Globus pallidus (tissue), 1 donor: ENCODE measurements around the gene ADGRE2.

Source experiments
- DNase-seq: peaks from one replicate; pipeline ENCODE4 v3.0.0-alpha.2; 2015; ENCODE audit warnings: low spot score

The ADGRE2 gene

DNA sequence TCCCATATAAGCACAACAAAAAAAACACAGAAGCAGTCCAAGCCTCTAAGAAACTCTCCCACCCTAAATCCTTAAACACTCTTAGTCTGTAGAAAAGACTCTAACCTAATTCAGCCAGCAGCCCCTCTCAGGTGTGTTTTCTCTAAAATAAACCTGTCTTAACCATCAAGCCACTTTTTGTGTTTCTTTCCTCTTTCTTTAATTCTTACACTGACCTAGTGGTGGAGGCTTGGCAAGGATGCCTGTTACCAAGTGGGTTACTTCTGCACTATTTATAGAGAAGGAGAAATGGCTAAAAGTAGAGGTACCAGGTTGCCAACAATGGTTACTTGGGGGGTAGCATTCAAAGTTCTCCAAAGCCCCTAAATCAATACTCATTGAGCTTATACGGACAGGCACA, 44.8 kb downstream of the ADGRE2 start:
- DNase-seq = no peak

- DNase-seq = no peak
Observed at GRCh38 chr19:14732510-14732909, 45.9 kb downstream of the ADGRE2 start.

- DNase-seq = no peak
Observed at GRCh38 chr19:14731200-14731599, 47.2 kb downstream of the ADGRE2 start.

DNA sequence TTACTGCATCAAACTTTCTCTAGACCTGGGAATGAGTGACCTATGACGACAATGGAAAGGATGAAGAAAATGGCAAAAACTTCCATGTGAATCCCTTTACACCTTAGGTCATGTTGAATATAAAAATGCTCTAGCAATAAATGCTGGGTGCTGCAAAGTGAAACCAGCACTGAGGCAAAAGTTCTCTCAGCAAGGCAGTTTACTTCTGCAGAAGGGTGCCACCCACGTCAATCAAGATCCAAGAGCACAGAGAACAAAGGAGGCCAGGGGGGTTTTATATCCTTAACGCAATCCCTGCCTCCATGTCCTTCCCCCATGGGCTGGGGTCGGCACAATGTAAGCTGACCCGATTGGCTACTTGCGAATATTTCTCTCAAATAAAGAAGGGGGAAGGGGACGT, 49.8 kb downstream of the ADGRE2 start:
- no peak for DNase-seq

- DNase-seq = no peak
Observed at GRCh38 chr19:14722127-14722526, 56.2 kb downstream of the ADGRE2 start.

- DNase-seq = no peak
Observed at GRCh38 chr19:14719162-14719561, 59.2 kb downstream of the ADGRE2 start.

GRCh38 chr19:14718522-14719116, 59.7 kb downstream of the ADGRE2 start:
- no peak for DNase-seq

- DNase-seq = no peak
Observed at GRCh38 chr19:14715841-14716240, 62.5 kb downstream of the ADGRE2 start.

GRCh38 chr19:14704450-14704849, 73.9 kb downstream of the ADGRE2 start:
- DNase-seq = no peak

DNA sequence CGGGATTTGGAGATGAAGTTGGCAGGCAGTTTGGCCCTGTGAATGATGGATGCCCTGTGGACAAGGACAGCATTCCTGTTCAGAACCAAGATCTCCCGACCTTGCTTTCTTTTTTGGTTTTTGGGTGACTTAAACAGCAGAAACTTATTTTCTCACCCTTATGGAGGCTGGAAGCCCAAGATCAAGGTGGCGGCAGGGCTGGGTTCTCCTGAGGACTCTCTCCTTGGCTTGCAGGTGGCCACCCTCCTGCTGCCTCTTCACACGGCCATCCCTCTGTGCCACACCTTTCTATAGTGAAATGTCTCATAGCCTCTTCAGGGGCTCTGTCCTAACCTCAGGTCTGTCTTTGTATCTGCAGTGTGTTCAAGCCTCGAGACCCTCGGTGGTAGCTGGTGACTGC, 74.5 kb downstream of the ADGRE2 start:
- DNase-seq = no peak

GRCh38 chr19:14700711-14701375, 77.5 kb downstream of the ADGRE2 start:
- DNase-seq = no peak

DNA sequence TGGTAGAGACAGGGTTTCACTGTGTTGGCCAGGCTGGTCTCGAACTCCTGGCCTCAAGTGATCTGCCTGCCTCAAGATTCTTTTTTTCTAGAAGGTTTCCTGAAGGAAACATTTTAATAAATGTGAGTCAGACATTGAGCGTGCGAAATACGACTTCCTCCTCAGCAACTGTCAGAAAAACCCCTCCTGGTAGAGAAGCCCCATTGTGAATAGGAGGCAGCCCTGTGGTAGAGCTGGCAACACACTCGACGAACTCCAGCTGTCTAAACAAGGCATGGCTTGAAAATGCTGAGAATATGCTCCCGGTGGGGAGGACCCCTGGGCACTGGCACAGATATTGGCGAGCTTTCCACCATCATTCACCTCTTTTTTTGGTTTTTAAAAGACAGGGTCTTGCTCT, 78.7 kb downstream of the ADGRE2 start:
- no peak for DNase-seq

DNA sequence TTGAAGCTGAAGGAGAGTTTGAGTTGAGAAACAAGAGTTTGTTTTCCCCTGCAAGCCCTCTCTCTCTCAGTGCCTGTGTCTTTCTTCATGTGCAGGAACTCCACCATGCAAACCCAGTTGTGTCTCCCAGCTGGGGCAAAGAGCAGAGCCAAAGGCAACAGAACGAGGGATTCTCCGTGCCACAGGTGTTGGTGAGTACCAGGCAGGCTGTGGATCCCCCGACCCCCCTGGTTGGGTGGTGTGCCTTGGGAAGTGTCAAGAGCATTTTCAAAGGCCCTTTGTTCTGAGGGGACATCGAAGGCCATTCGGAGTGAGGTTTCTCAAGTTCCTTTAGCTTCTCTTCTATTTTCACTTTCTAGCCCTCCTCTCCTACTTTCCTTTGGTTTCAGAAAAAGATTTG, 82.9 kb downstream of the ADGRE2 start:
- DNase-seq = no peak

DNA sequence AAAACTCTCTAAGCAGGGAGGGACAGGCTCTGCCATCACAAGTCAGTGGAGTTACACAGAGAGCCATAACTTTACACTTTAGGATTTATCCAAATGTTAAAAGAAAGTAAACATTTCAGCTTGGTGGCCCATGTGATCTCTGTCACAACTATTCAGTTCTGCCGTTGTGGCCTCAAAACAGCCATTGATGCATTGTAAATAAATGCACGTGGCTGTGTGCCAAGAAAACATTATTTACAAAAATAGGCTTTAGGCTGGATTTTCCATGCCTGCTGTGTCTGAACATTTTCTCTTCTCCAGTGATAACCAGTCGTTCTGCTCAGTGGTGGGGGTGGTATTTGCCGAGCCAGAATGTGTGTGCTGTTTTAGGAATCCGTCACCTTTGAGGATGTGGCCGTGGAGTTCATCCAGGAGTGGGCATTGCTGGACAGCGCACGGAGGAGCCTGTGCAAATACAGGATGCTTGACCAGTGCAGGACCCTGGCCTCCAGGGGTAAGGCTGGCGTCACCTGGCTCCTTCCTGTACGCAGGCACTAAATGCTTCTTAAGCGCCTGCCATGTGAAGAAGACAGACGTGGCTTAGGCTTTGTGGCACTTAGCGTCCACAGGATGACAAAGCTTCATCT, 83.6 kb downstream of the ADGRE2 start:
- no peak for DNase-seq

GRCh38 chr19:14689598-14690503, 88.5 kb downstream of the ADGRE2 start, which contains the start of gene ZNF333:
Gene ZNF333 (plus strand): TSS chr19:14690048. CDS start chr19:14693492, 3,444 bp downstream.
- DNase-seq = peak; percentile 92

GRCh38 chr19:14686411-14686810, 91.9 kb downstream of the ADGRE2 start:
- no peak for DNase-seq

DNA sequence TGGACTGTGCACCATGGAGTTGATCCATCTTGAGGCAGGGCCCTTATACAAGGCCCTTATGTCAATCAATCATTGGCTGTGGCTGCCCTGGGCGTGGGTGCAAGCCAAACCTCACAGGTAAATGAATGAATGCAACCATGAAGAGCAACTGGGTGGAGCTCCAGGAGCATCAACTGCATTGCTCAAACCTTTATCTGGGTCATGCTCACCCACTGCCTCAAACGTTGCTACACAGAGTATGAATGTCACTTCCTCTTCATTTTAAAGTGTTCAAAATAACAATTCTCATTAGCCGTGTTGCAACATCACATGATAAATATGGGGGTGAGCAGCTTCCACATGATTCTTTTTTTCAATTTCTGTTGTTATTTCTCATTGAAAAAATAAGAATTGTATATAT, 94.9 kb downstream of the ADGRE2 start:
- DNase-seq = no peak
